Smooth muscle cell (in vitro differentiated cells): ENCODE measurements around the gene NPAS3. TPM values are rescaled to one million over a fixed set of nuclear protein-coding genes. Genes with fewer than 3 reads are reported as not detected.

ENCODE experiments used
- DNase-seq: peaks from one replicate; lab custom pipeline; 2025; ENCODE audit not compliant: unreplicated experiment; lab: John Stamatoyannopoulos, UW
- H2AFZ ChIP-seq: fragments of 200-600 bp; sonication (generic); 2 replicates; pipeline ENCODE4 v1.6.0; 2016; ENCODE audit warnings: antibody characterized with exemption, low read depth, mild to moderate bottlenecking
- H3F3A ChIP-seq: fragments of 200-600 bp; sonication (generic); 2 replicates; pipeline ENCODE4 v1.6.0; 2017; ENCODE audit warnings: antibody characterized with exemption, low read depth
- H3K27ac ChIP-seq: fragments of 200-600 bp; sonication (generic); 2 replicates; pipeline ENCODE4 v1.5.1; 2016; ENCODE audit warnings: low read depth, mild to moderate bottlenecking
- H3K27me3 ChIP-seq: fragments of 200-600 bp; sonication (generic); 2 replicates; pipeline ENCODE4 v1.6.1; 2016; ENCODE audit warnings: low read depth, mild to moderate bottlenecking
- H3K36me3 ChIP-seq: fragments of 200-600 bp; sonication (generic); 2 replicates; pipeline ENCODE4 v1.5.1; 2016; ENCODE audit warnings: low read depth
- H3K4me1 ChIP-seq: fragments of 200-600 bp; sonication (generic); 2 replicates; pipeline ENCODE4 v1.5.1; 2016; ENCODE audit warnings: low read depth
- H3K4me2 ChIP-seq: fragments of 200-600 bp; sonication (generic); 2 replicates; pipeline ENCODE4 v1.6.0; 2016; ENCODE audit warnings: mild to moderate bottlenecking
- H3K4me3 ChIP-seq: fragments of 200-600 bp; sonication (generic); 2 replicates; pipeline ENCODE4 v1.5.1; 2016; ENCODE audit warnings: mild to moderate bottlenecking
- H3K79me2 ChIP-seq: fragments of 200-600 bp; sonication (generic); 2 replicates; pipeline ENCODE4 v1.6.0; 2016; ENCODE audit warnings: low read depth, mild to moderate bottlenecking
- H3K9ac ChIP-seq: fragments of 200-600 bp; sonication (generic); 2 replicates; pipeline ENCODE4 v1.6.0; 2016; ENCODE audit warnings: low read depth
- H3K9me3 ChIP-seq: fragments of 200-600 bp; sonication (generic); replicated peaks from 2 replicates; pipeline ENCODE4 v1.5.1; 2016; ENCODE audit warnings: low read depth
- H4K20me1 ChIP-seq: fragments of 200-600 bp; sonication (generic); 2 replicates; pipeline ENCODE4 v1.6.0; 2016; ENCODE audit warnings: low read depth
- CTCF ChIP-seq: fragments of 200-600 bp; sonication (generic); IDR thresholded peaks from 2 replicates; pipeline ENCODE4 v1.5.1; 2017; ENCODE audit warnings: borderline replicate concordance, mild to moderate bottlenecking, antibody characterized with exemption; ENCODE audit not compliant: insufficient read depth, poor library complexity, severe bottlenecking
- WGBS: methylation state at CpG from one replicate; pipeline ENCODE4 v1.1.7; 2016; ENCODE audit warnings: low lambda C conversion rate; 5-methylcytosine and 5-hydroxymethylcytosine counted together
- polyA plus RNA-seq: library from polyadenylated mRNA; unstranded; fragments of >200 nt; fragmentation: Nextera tagmentation; extraction: Ambion mirVana; gene quantifications from 2 replicates; pipeline ENCODE4 v1.2.1, GENCODE V29; 2016
- total RNA-seq: library from RNA; depleted of rRNA; stranded (reverse); fragments of >200 nt; gene quantifications from 2 replicates; pipeline ENCODE4 v1.2.3, GENCODE V29; 2014

Gene NPAS3
- total and polyA plus RNA-seq, 2 experiments from 2014 or later: 0.79 to 2.0 TPM

GRCh38 chr14:33441633-33442032, 503.0 kb downstream of the NPAS3 start:
- WGBS: 95% methylated on average over 4 of the region's 4 CpGs
- H3K4me3 ChIP-seq: no peak overlapping the region

GRCh38 chr14:33444136-33444535, 505.5 kb downstream of the NPAS3 start:
- H3K36me3 ChIP-seq: no peaks in the 10 kb centered on the region
- no peak overlapping the region for H3K4me2 ChIP-seq
- no peak overlapping the region for H3K9ac ChIP-seq
- H3K4me3 ChIP-seq: no peak overlapping the region
- H2AFZ ChIP-seq: no peak overlapping the region
- H3K79me2 ChIP-seq: no peaks in the 10 kb centered on the region
- TF ChIP-seq CTCF: no peak
- 87% methylated on average over 3 of the region's 3 CpGs for WGBS
- no peak overlapping the region for H3K27ac ChIP-seq
- no peaks in the 10 kb centered on the region for H3K9me3 ChIP-seq
- DNase-seq: no peak
- no peaks in the 10 kb centered on the region for H3F3A ChIP-seq
- H4K20me1 ChIP-seq: no peaks in the 10 kb centered on the region
- no peaks in the 10 kb centered on the region for H3K4me1 ChIP-seq
- H3K27me3 ChIP-seq: no peaks in the 10 kb centered on the region

More at GRCh38 chr14:33441633-33442032, 503.0 kb downstream of the NPAS3 start:
- Histone ChIP-seq H3K9me3 (no peaks in the 10 kb centered on the region), H4K20me1 (no peaks in the 10 kb centered on the region), H2AFZ (no peak overlapping the region), H3K4me2 (no peak overlapping the region), H3K36me3 (no peaks in the 10 kb centered on the region), H3F3A (no peaks in the 10 kb centered on the region), H3K27ac (no peak overlapping the region), H3K4me1 (no peaks in the 10 kb centered on the region), H3K27me3 (no peaks in the 10 kb centered on the region), H3K9ac (no peak overlapping the region), H3K79me2 (no peaks in the 10 kb centered on the region)
- TF ChIP-seq CTCF: no peak
- no peak for DNase-seq

GRCh38 chr14:33449268-33449667, 510.6 kb downstream of the NPAS3 start:
- Histone ChIP-seq H3K4me1 (no peaks in the 10 kb centered on the region), H3K79me2 (no peaks in the 10 kb centered on the region), H3K36me3 (no peaks in the 10 kb centered on the region), H2AFZ (no peak overlapping the region), H3K27me3 (no peaks in the 10 kb centered on the region), H3K27ac (no peak overlapping the region), H3K4me3 (no peak overlapping the region), H3F3A (no peaks in the 10 kb centered on the region), H4K20me1 (no peaks in the 10 kb centered on the region), H3K4me2 (no peak overlapping the region), H3K9me3 (no peaks in the 10 kb centered on the region), H3K9ac (no peak overlapping the region)
- TF ChIP-seq CTCF: no peak
- 81% methylated on average over 2 of the region's 2 CpGs for WGBS
- no peak for DNase-seq

GRCh38 chr14:33449703-33450395, 511.2 kb downstream of the NPAS3 start:
- TF ChIP-seq CTCF: no peak
- Histone ChIP-seq H2AFZ (no peak overlapping the region), H3K4me3 (no peak overlapping the region), H4K20me1 (no peaks in the 10 kb centered on the region), H3K9me3 (no peaks in the 10 kb centered on the region), H3K9ac (no peak overlapping the region), H3K27ac (no peak overlapping the region), H3K4me1 (no peaks in the 10 kb centered on the region), H3K36me3 (no peaks in the 10 kb centered on the region), H3K4me2 (no peak overlapping the region), H3F3A (no peaks in the 10 kb centered on the region), H3K79me2 (no peaks in the 10 kb centered on the region), H3K27me3 (no peaks in the 10 kb centered on the region)
- WGBS: 84% methylated on average over 11 of the region's 11 CpGs
- no peak for DNase-seq
